ENCODE data around the gene KAT6B. TPM values are rescaled to one million over a fixed set of nuclear protein-coding genes. Genes with fewer than 3 reads are reported as not detected.

Gene KAT6B
- total RNA-seq, 4 donors from 2014 or later: 12.0 to 37.7 (median 21.6) TPM

DNA sequence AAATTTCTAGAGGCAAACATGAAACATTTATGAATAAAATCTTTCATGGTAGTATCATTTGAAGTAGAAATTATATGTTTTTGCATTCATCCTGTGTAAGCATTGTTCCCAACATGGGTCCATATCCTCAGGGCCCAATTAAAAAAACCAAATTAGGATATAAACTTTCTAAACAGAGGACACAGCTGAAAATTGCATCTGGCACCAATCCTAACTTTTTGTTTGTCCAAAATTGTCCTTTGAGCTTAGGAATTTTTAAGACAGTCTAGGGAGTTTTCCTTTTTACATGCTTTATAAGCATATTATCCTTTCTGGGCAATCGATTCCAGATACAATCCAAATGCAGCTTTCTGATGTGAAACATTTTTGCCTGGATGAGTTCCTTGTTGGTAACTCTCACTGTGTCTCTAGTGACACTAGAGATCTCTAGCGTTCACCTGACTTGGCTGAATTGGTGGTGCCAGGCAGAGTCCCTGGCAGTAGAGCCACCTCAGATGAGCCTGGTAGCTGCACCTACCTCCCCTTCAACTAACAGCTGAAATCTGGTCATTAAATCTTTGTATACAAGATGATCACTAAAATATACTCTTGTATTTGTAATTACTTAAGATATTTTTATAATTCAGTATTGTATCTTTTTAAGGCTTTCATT lies 147.5 kb downstream of the KAT6B start:
- H3K36me3 ChIP-seq: peaks cover 0 to 21% of the 10 kb centered on the region in 2 donors
- H3K27ac ChIP-seq: no peak overlapping the region
- DNase-seq (no peak), ATAC-seq (peak in 1 of 2 donors; percentile 68)
- peaks cover 16 to 21% of the 10 kb centered on the region in 2 donors for H3K4me1 ChIP-seq
- TF ChIP-seq POLR2A (IDR thresholded peaks at IDR 0.05) (no peak), CTCF (IDR thresholded peaks at IDR 0.05 in 4 of 5, conservative IDR thresholded peaks at IDR 0.05 in 1 of 5) (no peak)
- no peak overlapping the region for H3K4me3 ChIP-seq
- H3K9me3 ChIP-seq: no peaks in the 10 kb centered on the region
- H3K27me3 ChIP-seq: no peaks in the 10 kb centered on the region
- intact Hi-C loops (cut with DNase I; ENCODE audit: low total_unique reads) (no loop called here), in situ Hi-C loops (cut with MboI; ENCODE audit: low sequenced_read_pairs in 4 of 4) (no loop called here)

DNA sequence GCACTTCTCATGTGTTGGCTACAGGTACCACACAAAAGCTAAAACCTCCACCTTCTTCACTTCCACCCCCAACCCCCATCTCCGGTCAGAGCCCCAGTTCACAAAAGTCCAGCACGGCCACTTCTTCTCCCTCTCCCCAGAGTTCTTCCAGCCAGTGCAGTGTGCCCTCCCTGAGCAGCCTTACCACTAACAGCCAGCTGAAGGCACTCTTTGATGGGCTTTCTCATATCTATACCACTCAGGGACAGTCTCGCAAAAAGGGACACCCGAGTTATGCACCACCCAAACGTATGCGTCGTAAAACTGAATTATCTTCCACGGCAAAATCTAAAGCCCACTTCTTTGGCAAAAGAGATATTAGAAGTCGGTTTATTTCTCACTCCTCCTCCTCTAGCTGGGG lies 149.4 kb downstream of the KAT6B start:
- DNase-seq: no peak
- intact Hi-C loops (cut with DNase I; ENCODE audit: low total_unique reads): no loop called here
- TF ChIP-seq POLR2A (IDR thresholded peaks at IDR 0.05) (no peak), CTCF (IDR thresholded peaks at IDR 0.05 in 4 of 5, conservative IDR thresholded peaks at IDR 0.05 in 1 of 5) (no peak)
- Histone ChIP-seq H3K27me3 (no peaks in the 10 kb centered on the region), H3K4me1 (peaks cover 16 to 18% of the 10 kb centered on the region in 2 donors), H3K27ac (no peak overlapping the region), H3K36me3 (peaks cover 0 to 21% of the 10 kb centered on the region in 2 donors), H3K4me3 (no peak overlapping the region), H3K9me3 (no peaks in the 10 kb centered on the region)
- in situ Hi-C loops (cut with MboI; ENCODE audit: low sequenced_read_pairs in 4 of 4): no loop called here
- no peak for ATAC-seq

- peaks cover 0 to 21% of the 10 kb centered on the region in 2 donors for H3K36me3 ChIP-seq
- in situ Hi-C loops (cut with MboI; ENCODE audit: low sequenced_read_pairs in 4 of 4) (no loop called here), intact Hi-C loops (cut with DNase I; ENCODE audit: low total_unique reads) (no loop called here)
- TF ChIP-seq CTCF (IDR thresholded peaks at IDR 0.05 in 4 of 5, conservative IDR thresholded peaks at IDR 0.05 in 1 of 5): no peak
- no peak for TF ChIP-seq POLR2A (IDR thresholded peaks at IDR 0.05)
- no peaks in the 10 kb centered on the region for H3K27me3 ChIP-seq
- peaks cover 16 to 18% of the 10 kb centered on the region in 2 donors for H3K4me1 ChIP-seq
- no peak overlapping the region for H3K27ac ChIP-seq
- H3K9me3 ChIP-seq: no peaks in the 10 kb centered on the region
- DNase-seq (no peak), ATAC-seq (no peak)
- H3K4me3 ChIP-seq: no peak overlapping the region
These were observed 150.2 kb downstream of the KAT6B start for GRCh38 chr10:74976565-74976964.

- Histone ChIP-seq H3K27ac (no peak overlapping the region), H3K36me3 (peaks cover 0 to 21% of the 10 kb centered on the region in 2 donors), H3K9me3 (no peaks in the 10 kb centered on the region), H3K4me1 (peaks cover 16 to 18% of the 10 kb centered on the region in 2 donors), H3K27me3 (no peaks in the 10 kb centered on the region), H3K4me3 (no peak overlapping the region)
- no peak for TF ChIP-seq POLR2A (IDR thresholded peaks at IDR 0.05)
- no peak for TF ChIP-seq CTCF (IDR thresholded peaks at IDR 0.05 in 4 of 5, conservative IDR thresholded peaks at IDR 0.05 in 1 of 5)
- ATAC-seq (no peak), DNase-seq (no peak)
- intact Hi-C loops (cut with DNase I; ENCODE audit: low total_unique reads) (no loop called here), in situ Hi-C loops (cut with MboI; ENCODE audit: low sequenced_read_pairs in 4 of 4) (no loop called here)
These were observed 150.7 kb downstream of the KAT6B start for GRCh38 chr10:74977072-74977471.
